Skeletal muscle satellite cell (primary cell): Measurements from ENCODE around the gene MYDGF.

Experiments used
- H3K27me3 ChIP-seq: 2 replicates; pipeline ENCODE4 v1.7.0; 2013; ENCODE audit warnings: low read length; ENCODE audit not compliant: control insufficient read depth, insufficient read depth
- H3K36me3 ChIP-seq: 2 replicates; pipeline ENCODE4 v1.7.0; 2013; ENCODE audit warnings: mild to moderate bottlenecking, control low read depth, low read length; ENCODE audit not compliant: insufficient read depth
- H3K4me1 ChIP-seq: 2 replicates; pipeline ENCODE4 v1.7.0; 2013; ENCODE audit warnings: low read length; ENCODE audit not compliant: control insufficient read depth, insufficient read depth
- H3K4me2 ChIP-seq: 2 replicates; pipeline ENCODE4 v1.7.0; 2013; ENCODE audit warnings: mild to moderate bottlenecking, low read length
- H3K4me3 ChIP-seq: 2 replicates; pipeline ENCODE4 v1.7.0; 2013; ENCODE audit warnings: low read length
- H3K9ac ChIP-seq: 2 replicates; pipeline ENCODE4 v1.7.0; 2013; ENCODE audit warnings: mild to moderate bottlenecking, low read depth, low read length, moderate library complexity
- H3K9me3 ChIP-seq: replicated peaks from 2 replicates; pipeline ENCODE4 v1.7.0; 2013; ENCODE audit warnings: mild to moderate bottlenecking, control low read depth, low read length

Gene MYDGF

DNA sequence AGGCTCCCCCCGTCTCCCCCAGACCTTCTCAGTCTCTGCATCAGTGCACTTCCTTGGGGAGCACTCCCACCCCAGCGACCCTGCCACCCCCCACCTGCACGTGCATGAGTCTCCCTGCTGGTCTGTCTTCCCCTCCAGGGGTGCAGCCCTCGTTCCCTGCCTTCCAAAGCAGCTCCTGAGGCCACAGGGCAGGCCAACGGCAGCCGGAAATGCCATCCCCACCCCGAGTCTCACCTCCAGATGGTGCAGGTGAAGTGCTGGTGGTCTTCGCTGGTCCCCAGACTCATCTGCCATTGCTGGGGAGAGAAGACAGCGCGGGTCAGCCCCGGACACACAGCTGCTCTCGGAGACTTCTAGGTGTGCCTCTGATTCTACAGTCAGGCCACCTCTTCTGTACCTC lies 5.5 kb downstream of the MYDGF start:
- H3K9ac ChIP-seq: no peak overlapping the region
- H3K27me3 ChIP-seq: no peaks in the 10 kb centered on the region
- no peak overlapping the region for H3K4me3 ChIP-seq
- peaks cover 13% of the 10 kb centered on the region for H3K4me1 ChIP-seq
- no peaks in the 10 kb centered on the region for H3K9me3 ChIP-seq
- H3K36me3 ChIP-seq: peaks cover 65% of the 10 kb centered on the region
- H3K4me2 ChIP-seq: no peak overlapping the region

- Histone ChIP-seq H3K9me3 (no peaks in the 10 kb centered on the region), H3K27me3 (no peaks in the 10 kb centered on the region), H3K4me2 (no peak overlapping the region), H3K4me3 (no peak overlapping the region), H3K9ac (no peak overlapping the region), H3K36me3 (peaks cover 70% of the 10 kb centered on the region), H3K4me1 (peaks cover 4% of the 10 kb centered on the region)
Observed at GRCh38 chr19:4662812-4663211, 7.3 kb downstream of the MYDGF start.

DNA sequence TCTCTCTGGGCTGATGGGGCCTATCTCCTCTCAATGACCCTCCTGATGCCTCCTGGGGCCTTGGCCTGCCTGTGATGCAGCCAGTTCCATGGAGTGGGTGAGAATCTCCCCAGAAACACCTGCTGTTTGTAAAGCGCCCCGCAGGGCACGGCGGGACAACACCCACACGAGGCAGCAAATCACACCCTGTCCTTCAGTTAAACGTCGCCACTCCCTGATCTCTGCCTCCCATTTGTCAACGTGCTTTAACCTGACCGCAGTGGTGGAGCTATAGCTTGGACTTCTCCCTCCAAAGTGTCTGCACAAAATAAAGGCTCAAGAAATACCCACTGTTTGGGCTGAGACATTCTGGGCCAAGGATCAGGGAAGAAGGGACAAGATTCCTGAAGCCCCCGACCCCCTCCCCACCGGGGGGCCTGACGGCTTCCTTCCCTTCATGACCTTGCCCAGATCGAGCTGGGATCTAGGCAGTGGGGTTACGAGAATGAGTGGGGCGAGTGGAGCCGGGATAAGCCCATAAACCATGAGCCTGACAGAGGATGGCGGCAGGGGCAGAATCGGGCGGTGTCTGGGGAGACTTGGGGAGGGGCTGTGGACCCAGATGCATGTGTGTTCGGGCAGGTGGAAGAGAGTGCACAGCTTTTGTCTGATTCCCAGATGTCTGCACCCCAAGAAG lies 8.0 kb downstream of the MYDGF start:
- H3K9me3 ChIP-seq: no peaks in the 10 kb centered on the region
- H3K36me3 ChIP-seq: peaks cover 71% of the 10 kb centered on the region
- H3K4me2 ChIP-seq: no peak overlapping the region

GRCh38 chr19:4660993-4661392 lies 9.1 kb downstream of the MYDGF start:
- Histone ChIP-seq H3K36me3 (peaks cover 70% of the 10 kb centered on the region), H3K4me1 (peaks cover 4% of the 10 kb centered on the region)

More for the DNA sequence above, 8.0 kb downstream of the MYDGF start:
- no peaks in the 10 kb centered on the region for H3K27me3 ChIP-seq
- H3K9ac ChIP-seq: no peak overlapping the region
- peaks cover 4% of the 10 kb centered on the region for H3K4me1 ChIP-seq
- no peak overlapping the region for H3K4me3 ChIP-seq

GRCh38 chr19:4660181-4660791 lies 9.9 kb downstream of the MYDGF start:
- Histone ChIP-seq H3K27me3 (no peaks in the 10 kb centered on the region), H3K4me2 (no peak overlapping the region), H3K4me1 (peaks cover 4% of the 10 kb centered on the region), H3K9ac (no peak overlapping the region), H3K4me3 (no peak overlapping the region), H3K9me3 (no peaks in the 10 kb centered on the region), H3K36me3 (peaks cover 71% of the 10 kb centered on the region)

More at GRCh38 chr19:4660993-4661392, 9.1 kb downstream of the MYDGF start:
- H3K4me2 ChIP-seq: no peak overlapping the region
- no peak overlapping the region for H3K4me3 ChIP-seq
- no peak overlapping the region for H3K9ac ChIP-seq
- H3K9me3 ChIP-seq: no peaks in the 10 kb centered on the region
- H3K27me3 ChIP-seq: no peaks in the 10 kb centered on the region

- H3K36me3 ChIP-seq: peaks cover 64% of the 10 kb centered on the region
Observed at GRCh38 chr19:4657835-4658234, 12.3 kb downstream of the MYDGF start.

GRCh38 chr19:4657262-4657661 lies 12.9 kb downstream of the MYDGF start:
- Histone ChIP-seq H3K4me3 (no peak overlapping the region), H3K9me3 (no peaks in the 10 kb centered on the region), H3K9ac (no peak overlapping the region), H3K36me3 (peaks cover 60% of the 10 kb centered on the region), H3K27me3 (no peaks in the 10 kb centered on the region), H3K4me1 (peaks cover 4% of the 10 kb centered on the region), H3K4me2 (no peak overlapping the region)

More at GRCh38 chr19:4657835-4658234, 12.3 kb downstream of the MYDGF start:
- Histone ChIP-seq H3K4me2 (no peak overlapping the region), H3K27me3 (no peaks in the 10 kb centered on the region), H3K9me3 (no peaks in the 10 kb centered on the region), H3K4me3 (no peak overlapping the region), H3K9ac (no peak overlapping the region), H3K4me1 (peaks cover 4% of the 10 kb centered on the region)

DNA sequence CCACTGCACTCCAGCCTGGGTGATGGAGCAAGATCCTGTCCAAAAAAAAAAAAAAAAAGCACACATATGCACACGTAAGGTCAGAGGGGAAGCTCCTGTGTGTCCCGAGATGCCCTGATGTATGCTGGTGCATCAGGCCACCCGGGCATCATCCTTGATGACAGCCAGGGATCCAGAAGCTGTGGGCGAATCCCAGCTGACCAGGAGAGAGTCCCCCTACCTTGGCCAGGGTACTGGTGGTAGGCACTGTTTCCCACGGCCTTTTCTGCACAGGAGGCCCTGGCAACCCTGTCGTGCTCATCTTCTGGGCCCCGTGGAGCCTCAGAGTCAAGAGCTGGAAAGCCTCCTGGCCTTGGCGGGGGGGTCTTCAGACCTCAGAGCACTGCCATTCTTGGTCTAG lies 14.0 kb downstream of the MYDGF start:
- Histone ChIP-seq H3K4me2 (no peak overlapping the region), H3K4me3 (no peak overlapping the region), H3K36me3 (peaks cover 49% of the 10 kb centered on the region), H3K27me3 (no peaks in the 10 kb centered on the region), H3K4me1 (peaks cover 1% of the 10 kb centered on the region), H3K9me3 (no peaks in the 10 kb centered on the region), H3K9ac (no peak overlapping the region)

DNA sequence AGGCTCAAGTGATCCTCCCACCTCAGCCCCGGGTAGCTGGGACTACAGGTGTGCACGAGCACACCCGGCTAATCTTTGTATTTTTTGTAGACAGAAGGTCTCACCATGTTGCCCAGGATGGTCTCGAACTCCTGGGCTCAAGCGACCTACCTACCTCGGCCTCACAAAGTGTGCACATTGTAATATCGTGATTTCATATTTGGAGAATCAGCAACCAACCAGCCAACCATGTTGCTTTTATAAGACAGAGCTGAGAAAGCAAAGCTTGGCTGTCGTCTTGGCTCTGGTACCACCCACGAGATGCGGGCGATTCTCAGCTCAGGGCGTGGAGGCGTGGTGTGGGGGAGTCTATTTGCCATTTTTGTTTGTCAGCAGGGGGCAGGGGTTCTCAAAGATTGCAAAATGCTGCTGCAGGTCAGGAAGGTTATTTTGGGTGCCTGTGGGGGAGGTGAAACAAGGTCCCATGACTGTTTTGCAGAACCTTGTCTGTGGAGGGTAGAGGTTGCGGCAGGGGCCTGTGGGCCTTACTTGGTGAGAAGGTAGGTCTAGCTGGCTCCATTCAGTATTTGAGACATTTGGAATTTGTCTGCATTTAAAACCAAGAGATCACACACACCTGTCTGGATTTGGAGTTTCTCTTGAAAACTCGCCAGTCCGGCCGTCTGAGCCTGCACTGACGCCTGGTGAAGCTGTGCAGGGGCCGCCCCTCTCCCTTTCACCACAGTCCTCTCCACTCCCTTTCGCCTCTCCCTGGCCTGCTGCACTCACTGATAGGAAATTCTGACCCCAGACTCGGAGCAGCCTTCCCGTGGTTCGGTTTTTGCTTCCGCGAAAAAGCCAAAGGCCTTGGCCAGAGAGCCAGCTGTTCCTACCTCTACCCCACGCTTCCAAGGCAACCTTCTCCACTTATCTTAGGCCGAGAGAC lies 15.4 kb downstream of the MYDGF start:
- Histone ChIP-seq H3K9ac (no peak overlapping the region), H3K4me2 (no peak overlapping the region), H3K36me3 (peaks cover 37% of the 10 kb centered on the region), H3K9me3 (no peaks in the 10 kb centered on the region), H3K27me3 (no peaks in the 10 kb centered on the region), H3K4me3 (no peak overlapping the region), H3K4me1 (no peaks in the 10 kb centered on the region)

- no peak overlapping the region for H3K4me2 ChIP-seq
- no peaks in the 10 kb centered on the region for H3K9me3 ChIP-seq
- H3K4me3 ChIP-seq: no peak overlapping the region
- no peak overlapping the region for H3K9ac ChIP-seq
- H3K27me3 ChIP-seq: no peaks in the 10 kb centered on the region
- peaks cover 30% of the 10 kb centered on the region for H3K36me3 ChIP-seq
- no peaks in the 10 kb centered on the region for H3K4me1 ChIP-seq
Observed at GRCh38 chr19:4653793-4654436, 16.2 kb downstream of the MYDGF start.

DNA sequence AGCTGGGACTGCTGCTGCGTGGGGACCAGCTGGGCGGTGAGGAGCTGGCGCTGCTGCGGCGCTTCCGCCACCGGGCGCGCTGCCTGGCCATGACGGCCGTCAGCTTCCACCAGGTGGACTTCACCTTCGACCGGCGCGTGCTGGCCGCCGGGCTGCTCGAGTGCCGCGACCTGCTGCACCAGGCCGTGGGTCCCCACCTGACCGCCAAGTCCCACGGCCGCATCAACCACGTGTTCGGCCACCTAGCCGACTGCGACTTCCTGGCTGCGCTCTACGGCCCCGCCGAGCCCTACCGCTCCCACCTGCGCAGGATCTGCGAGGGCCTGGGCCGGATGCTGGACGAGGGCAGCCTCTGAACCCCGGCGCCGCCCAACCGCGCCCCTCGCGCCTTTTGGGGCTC lies 18.1 kb downstream of the MYDGF start:
- H3K4me1 ChIP-seq: no peaks in the 10 kb centered on the region
- H3K36me3 ChIP-seq: peaks cover 13% of the 10 kb centered on the region
- H3K9ac ChIP-seq: no peak overlapping the region
- no peaks in the 10 kb centered on the region for H3K27me3 ChIP-seq
- H3K4me3 ChIP-seq: no peak overlapping the region
- no peaks in the 10 kb centered on the region for H3K9me3 ChIP-seq
- no peak overlapping the region for H3K4me2 ChIP-seq
